ENCODE data around the gene PTMA. TPM values are rescaled to one million over a fixed set of nuclear protein-coding genes. Genes with fewer than 3 reads are reported as not detected.

PTMA gene
- total RNA-seq, 4 donors from 2014 or later, result 683 to 866 (median 805) TPM

DNA sequence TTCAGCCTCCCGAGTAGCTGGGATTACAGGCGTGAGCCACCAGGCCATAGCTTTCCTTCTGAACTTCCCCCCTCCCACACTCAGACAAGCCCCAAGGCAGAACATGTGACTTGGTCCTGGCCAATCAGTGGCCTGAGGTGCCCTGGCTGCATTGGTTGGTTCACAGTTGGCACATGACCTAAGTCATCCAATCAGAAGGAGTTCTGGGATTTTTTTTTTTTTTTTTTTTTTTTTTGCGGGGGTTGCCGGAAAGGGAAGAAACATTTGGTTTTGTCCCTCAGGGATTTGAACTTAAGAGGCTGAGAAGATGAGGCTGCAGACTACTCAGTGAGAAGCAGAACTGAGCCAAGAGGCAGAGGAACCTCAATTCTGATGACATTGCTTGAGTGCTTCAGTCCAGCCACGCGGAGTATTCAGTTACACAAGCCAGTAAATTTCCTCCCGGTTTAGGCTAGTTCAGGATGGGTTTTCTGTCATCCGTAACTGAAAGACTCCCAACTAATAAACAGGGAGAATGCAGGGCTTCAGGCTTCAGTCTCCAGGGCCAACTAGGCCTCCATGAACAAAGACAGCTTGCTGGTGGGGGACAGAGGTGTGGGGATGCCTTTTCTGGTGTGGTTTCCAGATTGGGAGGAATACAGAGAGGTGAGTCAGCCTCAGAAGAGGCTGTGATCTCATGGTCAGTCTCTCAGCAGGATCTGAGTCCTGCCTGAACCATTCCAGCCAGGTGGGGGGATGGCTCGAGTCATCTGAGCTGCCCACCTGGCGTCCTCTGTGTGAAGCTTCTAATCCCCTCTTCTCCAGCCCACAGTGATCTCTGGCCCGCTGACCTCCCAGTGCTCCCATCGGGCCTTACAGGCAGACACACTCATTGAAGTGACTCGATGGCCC, 9.2 kb downstream of the PTMA start:
- TF ChIP-seq EP300 (IDR thresholded peaks at IDR 0.05) (no peak), POLR2A (IDR thresholded peaks at IDR 0.05) (no peak), POLR2AphosphoS5 (IDR thresholded peaks at IDR 0.05) (no peak)
- Histone ChIP-seq H3K4me3 (no peak overlapping the region), H3K27me3 (no peaks in the 10 kb centered on the region), H3K4me1 (peaks cover 0 to 31% (median 19%) of the 10 kb centered on the region in 3 donors), H3K36me3 (peaks cover 0 to 16% of the 10 kb centered on the region in 2 donors), H3K27ac (no peak overlapping the region), H3K9me3 (no peaks in the 10 kb centered on the region)
- WGBS, 2 donors (ENCODE audit: low coverage in 1 of 2), result 79 to 82% methylated on average over 4 to 7 of the region's 13 CpGs
- ATAC-seq, result no peak

DNA sequence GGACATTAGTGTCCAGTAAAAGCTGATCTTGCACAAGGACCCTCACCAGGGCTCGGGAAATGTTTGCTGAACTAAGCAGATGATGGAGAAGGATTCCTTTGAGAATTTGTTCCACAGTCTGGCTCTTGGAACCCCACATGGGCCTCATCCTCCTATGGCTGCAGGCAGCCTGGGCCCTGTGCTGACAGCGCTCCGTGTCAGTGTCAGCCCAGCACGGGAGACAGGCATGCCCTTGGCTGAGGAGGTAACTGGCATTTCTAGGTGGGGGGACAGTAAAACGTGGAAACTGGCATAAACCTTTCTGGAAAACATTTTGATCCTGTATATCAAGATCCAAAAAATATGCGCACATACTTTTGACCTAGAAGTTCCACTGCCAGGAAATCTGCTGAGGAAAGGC, 10.5 kb downstream of the PTMA start:
- Histone ChIP-seq H3K9me3 (no peaks in the 10 kb centered on the region), H3K27ac (no peak overlapping the region), H3K36me3 (peaks cover 0 to 3% of the 10 kb centered on the region in 2 donors), H3K4me1 (peaks cover 0 to 18% (median 13%) of the 10 kb centered on the region in 3 donors), H3K27me3 (no peaks in the 10 kb centered on the region), H3K4me3 (no peak overlapping the region)
- WGBS, 2 donors (ENCODE audit: low coverage in 1 of 2), result 70 to 88% methylated on average over 1 to 6 of the region's 6 CpGs
- ATAC-seq, result no peak
- TF ChIP-seq POLR2A (IDR thresholded peaks at IDR 0.05) (no peak), POLR2AphosphoS5 (IDR thresholded peaks at IDR 0.05) (no peak), EP300 (IDR thresholded peaks at IDR 0.05) (no peak)
- TF ChIP-seq, protein P1, sequence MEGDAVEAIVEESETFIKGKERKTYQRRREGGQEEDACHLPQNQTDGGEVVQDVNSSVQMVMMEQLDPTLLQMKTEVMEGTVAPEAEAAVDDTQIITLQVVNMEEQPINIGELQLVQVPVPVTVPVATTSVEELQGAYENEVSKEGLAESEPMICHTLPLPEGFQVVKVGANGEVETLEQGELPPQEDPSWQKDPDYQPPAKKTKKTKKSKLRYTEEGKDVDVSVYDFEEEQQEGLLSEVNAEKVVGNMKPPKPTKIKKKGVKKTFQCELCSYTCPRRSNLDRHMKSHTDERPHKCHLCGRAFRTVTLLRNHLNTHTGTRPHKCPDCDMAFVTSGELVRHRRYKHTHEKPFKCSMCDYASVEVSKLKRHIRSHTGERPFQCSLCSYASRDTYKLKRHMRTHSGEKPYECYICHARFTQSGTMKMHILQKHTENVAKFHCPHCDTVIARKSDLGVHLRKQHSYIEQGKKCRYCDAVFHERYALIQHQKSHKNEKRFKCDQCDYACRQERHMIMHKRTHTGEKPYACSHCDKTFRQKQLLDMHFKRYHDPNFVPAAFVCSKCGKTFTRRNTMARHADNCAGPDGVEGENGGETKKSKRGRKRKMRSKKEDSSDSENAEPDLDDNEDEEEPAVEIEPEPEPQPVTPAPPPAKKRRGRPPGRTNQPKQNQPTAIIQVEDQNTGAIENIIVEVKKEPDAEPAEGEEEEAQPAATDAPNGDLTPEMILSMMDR (IDR thresholded peaks at IDR 0.05), result no peak

DNA sequence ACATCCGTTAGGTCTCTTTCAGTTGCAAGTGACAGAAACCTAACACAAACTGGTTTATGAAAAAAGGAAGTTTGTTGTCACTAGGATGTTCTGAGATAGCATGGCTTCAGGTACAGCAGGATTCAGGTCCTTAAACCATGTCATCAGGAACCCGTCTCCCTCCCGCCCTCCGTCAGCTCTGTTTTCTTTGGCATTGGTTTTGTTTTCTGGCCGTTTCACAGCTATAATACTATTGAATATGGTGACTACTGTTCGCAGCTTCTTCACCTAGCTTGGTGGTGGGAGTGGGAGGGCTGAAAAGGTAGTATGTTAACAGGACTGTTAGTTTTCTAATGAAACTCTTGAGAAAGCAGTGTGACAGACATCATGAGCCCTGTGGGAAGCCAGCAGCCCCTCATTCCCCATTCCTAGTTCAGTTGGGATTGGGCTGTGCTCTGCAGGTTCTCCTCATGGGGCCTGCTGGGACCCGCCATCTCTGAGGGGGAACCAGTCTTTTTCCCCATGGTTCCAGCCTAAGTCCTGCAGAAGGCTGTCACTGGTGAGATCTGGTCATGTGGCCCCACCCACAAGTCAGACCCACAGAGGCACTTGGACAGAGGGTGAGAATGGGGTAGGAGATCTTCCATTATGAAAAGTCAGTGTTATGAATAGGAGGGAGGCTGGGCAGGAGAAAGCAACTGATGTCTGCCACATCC, 12.1 kb downstream of the PTMA start:
- H3K4me3 ChIP-seq, result no peak overlapping the region
- H3K27me3 ChIP-seq, result no peaks in the 10 kb centered on the region
- H3K9me3 ChIP-seq, result no peaks in the 10 kb centered on the region
- TF ChIP-seq POLR2A (IDR thresholded peaks at IDR 0.05) (no peak), EP300 (IDR thresholded peaks at IDR 0.05) (no peak), POLR2AphosphoS5 (IDR thresholded peaks at IDR 0.05) (no peak)
- TF ChIP-seq, protein P1 (IDR thresholded peaks at IDR 0.05), result no peak
- no peaks in the 10 kb centered on the region for H3K36me3 ChIP-seq
- no peak overlapping the region for H3K27ac ChIP-seq
- peaks cover 0 to 2% (median 0%) of the 10 kb centered on the region in 3 donors for H3K4me1 ChIP-seq
- WGBS, 2 donors (ENCODE audit: low coverage in 1 of 2), result 84 to 87% methylated on average over 5 of the region's 7 CpGs
- ATAC-seq, result no peak

DNA sequence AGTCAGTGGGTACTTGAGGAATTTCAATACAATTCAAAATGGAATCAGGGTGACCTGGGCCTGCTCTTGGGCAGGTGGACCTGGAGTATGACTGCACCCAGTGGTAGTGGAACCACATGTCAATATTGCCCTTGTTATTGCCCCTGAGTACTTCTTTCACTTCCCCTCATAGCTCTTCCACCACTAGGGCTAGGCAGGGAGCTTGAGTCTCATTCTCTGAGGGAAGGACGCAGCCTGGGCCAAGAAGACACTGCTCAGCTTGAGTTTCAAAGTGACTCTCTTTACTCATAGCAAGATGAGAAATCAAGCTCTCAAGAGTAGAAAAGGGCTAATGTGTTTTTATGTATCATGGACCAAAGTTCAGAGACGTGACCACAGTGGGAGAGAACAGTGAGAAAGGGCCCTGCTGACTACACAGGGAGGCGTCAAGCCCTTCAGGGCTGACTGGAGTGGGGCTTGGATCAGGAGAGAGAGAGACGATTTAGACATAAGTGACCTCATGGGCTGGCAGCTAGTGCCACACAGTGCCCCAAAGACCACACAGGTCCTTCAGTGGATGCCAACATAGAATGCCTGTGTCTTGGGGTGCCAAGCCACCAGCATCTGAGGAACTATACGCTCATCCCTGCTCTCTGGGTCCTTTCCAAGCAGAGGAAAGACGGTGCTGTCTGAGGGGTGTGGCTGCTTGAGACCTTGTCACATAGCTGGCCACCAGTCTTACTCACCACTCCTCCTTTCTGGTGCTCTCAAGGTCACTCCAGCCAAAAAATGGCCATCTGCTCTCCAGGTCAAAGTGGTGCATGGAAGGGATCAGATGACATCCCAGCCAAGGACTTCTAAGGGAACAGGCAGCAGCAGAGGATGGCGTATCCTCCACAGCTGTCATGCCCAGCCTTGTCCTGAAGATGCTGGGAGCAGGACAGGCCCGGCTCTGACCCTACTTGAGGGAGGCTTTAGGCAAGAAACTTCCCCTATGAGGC, 13.0 kb downstream of the PTMA start:
- no peak overlapping the region for H3K27ac ChIP-seq
- no peaks in the 10 kb centered on the region for H3K9me3 ChIP-seq
- ATAC-seq, result no peak
- 83 to 100% methylated on average over 1 to 3 of the region's 8 CpGs for WGBS, 2 donors (ENCODE audit: low coverage in 1 of 2)
- TF ChIP-seq POLR2AphosphoS5 (IDR thresholded peaks at IDR 0.05), result no peak
- TF ChIP-seq, protein P1 (IDR thresholded peaks at IDR 0.05), result no peak
- TF ChIP-seq POLR2A (IDR thresholded peaks at IDR 0.05), result no peak
- TF ChIP-seq EP300 (IDR thresholded peaks at IDR 0.05), result no peak
- no peaks in the 10 kb centered on the region for H3K36me3 ChIP-seq
- no peak overlapping the region for H3K4me3 ChIP-seq
- H3K27me3 ChIP-seq, result no peaks in the 10 kb centered on the region
- H3K4me1 ChIP-seq, result no peaks in the 10 kb centered on the region
